ENCODE results near the gene PLEKHH2.

- no peak for TF ChIP-seq EZH2 (IDR thresholded peaks at IDR 0.05; ENCODE audit: borderline replicate concordance)
- peak; percentile 73 for TF ChIP-seq CTCF (IDR thresholded peaks at IDR 0.05; ENCODE audit: poor library complexity)
Measured at GRCh38 chr2:43609290-43609918, 27.7 kb upstream of the PLEKHH2 start.

All from hepatocyte (in vitro differentiated cells).